ENCODE results near the gene VRK1.

DNA sequence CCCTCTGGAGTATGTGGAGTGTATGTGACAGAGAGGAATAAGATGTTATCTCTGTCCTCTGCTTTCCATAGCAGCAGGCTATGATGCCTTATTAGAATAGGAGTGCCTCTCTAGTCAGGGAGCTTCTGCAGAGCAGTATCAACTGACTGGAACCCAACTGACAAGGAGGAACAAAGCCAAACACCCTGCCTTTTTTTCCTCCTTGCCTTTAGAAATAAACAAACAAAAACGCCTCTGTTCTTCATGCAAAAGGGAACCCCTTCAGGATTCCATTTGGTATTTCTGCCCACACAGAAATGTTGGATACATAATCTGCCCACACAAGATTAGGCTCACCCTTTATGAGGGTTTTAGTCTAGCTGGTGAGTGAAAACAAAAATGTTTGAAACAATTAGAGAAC, 50.3 kb downstream of the VRK1 start:
- no peak for TF ChIP-seq POLR2AphosphoS5 (IDR thresholded peaks at IDR 0.05; ENCODE audit: low read depth)
- TF ChIP-seq, protein P1, sequence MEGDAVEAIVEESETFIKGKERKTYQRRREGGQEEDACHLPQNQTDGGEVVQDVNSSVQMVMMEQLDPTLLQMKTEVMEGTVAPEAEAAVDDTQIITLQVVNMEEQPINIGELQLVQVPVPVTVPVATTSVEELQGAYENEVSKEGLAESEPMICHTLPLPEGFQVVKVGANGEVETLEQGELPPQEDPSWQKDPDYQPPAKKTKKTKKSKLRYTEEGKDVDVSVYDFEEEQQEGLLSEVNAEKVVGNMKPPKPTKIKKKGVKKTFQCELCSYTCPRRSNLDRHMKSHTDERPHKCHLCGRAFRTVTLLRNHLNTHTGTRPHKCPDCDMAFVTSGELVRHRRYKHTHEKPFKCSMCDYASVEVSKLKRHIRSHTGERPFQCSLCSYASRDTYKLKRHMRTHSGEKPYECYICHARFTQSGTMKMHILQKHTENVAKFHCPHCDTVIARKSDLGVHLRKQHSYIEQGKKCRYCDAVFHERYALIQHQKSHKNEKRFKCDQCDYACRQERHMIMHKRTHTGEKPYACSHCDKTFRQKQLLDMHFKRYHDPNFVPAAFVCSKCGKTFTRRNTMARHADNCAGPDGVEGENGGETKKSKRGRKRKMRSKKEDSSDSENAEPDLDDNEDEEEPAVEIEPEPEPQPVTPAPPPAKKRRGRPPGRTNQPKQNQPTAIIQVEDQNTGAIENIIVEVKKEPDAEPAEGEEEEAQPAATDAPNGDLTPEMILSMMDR (IDR thresholded peaks at IDR 0.05; ENCODE audit: insufficient read depth, low read length), result no peak
- TF ChIP-seq, protein P2, sequence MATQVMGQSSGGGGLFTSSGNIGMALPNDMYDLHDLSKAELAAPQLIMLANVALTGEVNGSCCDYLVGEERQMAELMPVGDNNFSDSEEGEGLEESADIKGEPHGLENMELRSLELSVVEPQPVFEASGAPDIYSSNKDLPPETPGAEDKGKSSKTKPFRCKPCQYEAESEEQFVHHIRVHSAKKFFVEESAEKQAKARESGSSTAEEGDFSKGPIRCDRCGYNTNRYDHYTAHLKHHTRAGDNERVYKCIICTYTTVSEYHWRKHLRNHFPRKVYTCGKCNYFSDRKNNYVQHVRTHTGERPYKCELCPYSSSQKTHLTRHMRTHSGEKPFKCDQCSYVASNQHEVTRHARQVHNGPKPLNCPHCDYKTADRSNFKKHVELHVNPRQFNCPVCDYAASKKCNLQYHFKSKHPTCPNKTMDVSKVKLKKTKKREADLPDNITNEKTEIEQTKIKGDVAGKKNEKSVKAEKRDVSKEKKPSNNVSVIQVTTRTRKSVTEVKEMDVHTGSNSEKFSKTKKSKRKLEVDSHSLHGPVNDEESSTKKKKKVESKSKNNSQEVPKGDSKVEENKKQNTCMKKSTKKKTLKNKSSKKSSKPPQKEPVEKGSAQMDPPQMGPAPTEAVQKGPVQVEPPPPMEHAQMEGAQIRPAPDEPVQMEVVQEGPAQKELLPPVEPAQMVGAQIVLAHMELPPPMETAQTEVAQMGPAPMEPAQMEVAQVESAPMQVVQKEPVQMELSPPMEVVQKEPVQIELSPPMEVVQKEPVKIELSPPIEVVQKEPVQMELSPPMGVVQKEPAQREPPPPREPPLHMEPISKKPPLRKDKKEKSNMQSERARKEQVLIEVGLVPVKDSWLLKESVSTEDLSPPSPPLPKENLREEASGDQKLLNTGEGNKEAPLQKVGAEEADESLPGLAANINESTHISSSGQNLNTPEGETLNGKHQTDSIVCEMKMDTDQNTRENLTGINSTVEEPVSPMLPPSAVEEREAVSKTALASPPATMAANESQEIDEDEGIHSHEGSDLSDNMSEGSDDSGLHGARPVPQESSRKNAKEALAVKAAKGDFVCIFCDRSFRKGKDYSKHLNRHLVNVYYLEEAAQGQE (IDR thresholded peaks at IDR 0.05; ENCODE audit: insufficient replicate concordance, low read depth), result no peak
- TF ChIP-seq GABPA (IDR thresholded peaks at IDR 0.05; ENCODE audit: low read depth), result no peak

Data from HL-60 (cell line).